ENCODE data around the gene PANX2.

- no peak for TF ChIP-seq CTCF (conservative IDR thresholded peaks at IDR 0.05; ENCODE audit: low read depth, low read length)
- TF ChIP-seq EZH2 (IDR thresholded peaks at IDR 0.05; ENCODE audit: low read length, unreplicated experiment): no peak
These were observed 17.3 kb upstream of the PANX2 start for GRCh38 chr22:50153056-50153755.
